NB4 (cell line): ENCODE results near the gene SLC22A13.

ENCODE experiments used
- CTCF ChIP-seq: IDR thresholded peaks from one replicate; pipeline ENCODE4 v1.5.1; 2012; ENCODE audit warnings: low read depth, low read length
- MAX ChIP-seq: IDR thresholded peaks from 2 replicates; pipeline ENCODE4 v1.6.1; 2011; ENCODE audit warnings: low read depth, low read length
- POLR2A ChIP-seq: IDR thresholded peaks from 2 replicates; pipeline ENCODE4 v1.6.1; 2011; ENCODE audit warnings: mild to moderate bottlenecking; ENCODE audit not compliant: insufficient read length; ENCODE audit errors: extremely low read depth

GRCh38 chr3:38268087-38268486 lies 2.5 kb downstream of the SLC22A13 start:
- no peak for TF ChIP-seq CTCF
- TF ChIP-seq POLR2A: no peak
- TF ChIP-seq MAX: no peak
